GM19467 (cell line): ENCODE measurements around the gene PDS5B.
"Not testable (repeated sequence)": the region's sequence is repeated elsewhere in the genome, so short reads cannot be mapped to it uniquely, and the experiment has no call there.

Experiments
- ATAC-seq: cut with Tn5 transposase; IDR thresholded peaks from one replicate; pipeline ENCODE4 v1.9.1; 2021; ENCODE audit warnings: mild to moderate bottlenecking, moderate library complexity; ENCODE audit not compliant: unreplicated experiment

The PDS5B gene

DNA sequence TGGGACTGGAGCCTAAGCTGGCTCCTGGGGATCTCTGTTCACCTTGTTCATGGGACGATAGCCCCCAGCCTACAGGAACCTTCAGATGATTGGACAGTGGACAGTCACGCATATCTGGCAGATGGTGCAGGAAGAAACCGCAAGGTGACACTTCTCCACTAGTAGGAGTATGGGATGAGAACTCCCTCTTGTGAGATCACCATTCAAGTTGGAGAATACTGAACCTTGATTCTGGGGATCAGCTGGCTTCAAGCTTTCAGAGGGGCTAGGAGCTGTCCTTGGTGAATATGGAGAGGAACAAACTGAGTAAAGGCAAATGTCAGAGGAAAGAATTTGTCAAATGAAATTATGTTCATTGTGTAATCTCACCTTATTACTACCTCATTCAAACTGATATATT, 204.5 kb downstream of the PDS5B start:
- ATAC-seq = no peak

DNA sequence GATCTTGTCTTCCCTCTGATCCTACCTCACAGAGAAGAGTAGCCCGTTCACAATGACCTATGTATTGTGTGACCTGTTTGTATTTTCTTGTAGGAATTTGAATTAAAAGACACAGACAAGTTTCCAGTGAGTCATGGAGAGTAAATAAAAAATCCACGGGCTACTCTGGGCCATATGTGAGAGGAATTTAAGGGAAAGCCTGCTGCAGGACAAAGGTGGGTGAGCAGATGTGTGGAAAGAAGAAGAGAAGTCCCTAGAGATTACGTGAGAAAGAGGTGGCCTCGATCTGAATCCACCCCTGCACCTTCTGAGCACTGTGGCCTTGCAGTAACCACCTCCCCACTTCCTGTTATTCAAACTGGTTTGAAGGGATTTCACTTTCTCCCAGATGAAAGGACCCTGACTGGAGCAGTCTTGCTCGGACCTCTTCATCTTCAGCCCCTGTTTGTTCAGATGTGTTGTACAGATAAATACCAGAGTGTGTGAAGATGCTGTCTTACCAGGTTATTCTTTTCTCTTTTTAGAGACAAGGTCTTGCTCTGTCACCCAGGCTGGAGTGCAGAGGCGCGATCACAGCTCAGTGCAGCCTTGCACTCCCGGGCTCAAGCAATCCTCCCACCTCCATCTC, 205.4 kb downstream of the PDS5B start:
- peak; percentile 82 for ATAC-seq

DNA sequence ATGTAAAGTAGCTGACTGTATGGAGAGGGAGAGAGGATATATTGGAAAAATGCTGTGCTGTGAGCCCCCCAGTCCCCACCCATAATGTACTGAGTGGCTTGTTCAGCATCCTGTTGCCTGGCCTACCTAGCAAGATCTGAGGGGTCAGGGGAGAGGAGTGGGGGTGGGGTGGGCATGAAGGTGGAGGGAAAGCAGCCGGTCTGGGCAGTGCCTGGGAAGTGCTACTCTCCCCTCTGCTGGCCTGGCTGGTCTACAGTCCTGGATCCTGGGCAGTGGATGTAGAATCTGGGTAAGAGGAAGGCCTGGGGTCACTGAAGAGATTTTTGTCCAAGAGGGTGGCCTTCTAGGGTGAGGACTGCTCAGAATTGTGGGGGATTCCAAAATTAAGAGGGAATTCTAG, 210.5 kb downstream of the PDS5B start:
- no peak for ATAC-seq

DNA sequence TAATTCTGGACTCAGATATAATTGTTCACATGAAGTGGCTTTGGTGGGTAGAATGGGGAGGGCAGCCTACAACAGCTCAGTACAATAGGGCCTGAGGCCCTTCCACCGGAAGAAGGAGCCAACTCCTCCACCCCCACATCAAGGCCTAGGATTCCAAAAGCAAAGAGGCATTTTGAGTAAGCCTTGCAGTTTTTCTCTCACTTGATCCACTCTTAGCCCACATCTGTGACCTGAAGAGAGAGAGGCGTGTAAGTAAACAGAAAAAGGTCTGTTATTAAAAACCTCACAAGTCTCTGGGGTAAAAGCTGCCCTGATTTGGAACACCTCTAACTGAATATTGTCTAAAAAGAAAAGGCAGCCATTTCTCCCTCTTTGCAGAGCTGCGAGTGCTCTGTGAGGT, 215.9 kb downstream of the PDS5B start:
- no peak for ATAC-seq

DNA sequence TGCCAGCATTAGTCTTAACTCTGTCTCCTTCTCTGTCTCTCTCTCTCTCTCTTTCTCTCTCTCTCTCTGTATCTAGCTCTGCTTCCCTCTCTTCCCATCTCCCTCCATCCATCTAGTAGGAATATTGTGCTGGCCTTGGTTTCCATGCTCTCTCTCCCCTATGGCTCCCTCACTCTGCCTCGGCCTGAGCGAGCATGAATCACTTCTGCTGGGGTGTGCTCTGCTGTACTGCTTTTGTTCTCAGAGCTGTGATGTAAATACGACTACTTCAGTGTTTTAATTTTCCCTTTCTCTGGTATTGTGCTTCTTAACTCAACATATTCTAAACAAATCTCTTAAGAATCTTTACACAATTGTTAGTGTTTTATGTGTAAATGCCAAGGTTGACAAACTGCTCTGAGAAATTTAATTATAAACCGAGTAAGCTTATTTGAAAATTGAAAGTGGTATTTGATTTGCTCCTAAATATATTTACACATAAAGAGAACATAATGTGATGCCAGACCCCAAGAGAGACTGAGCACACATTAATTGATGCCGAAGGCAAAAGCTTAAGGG, 218.5 kb downstream of the PDS5B start:
- no peak for ATAC-seq

DNA sequence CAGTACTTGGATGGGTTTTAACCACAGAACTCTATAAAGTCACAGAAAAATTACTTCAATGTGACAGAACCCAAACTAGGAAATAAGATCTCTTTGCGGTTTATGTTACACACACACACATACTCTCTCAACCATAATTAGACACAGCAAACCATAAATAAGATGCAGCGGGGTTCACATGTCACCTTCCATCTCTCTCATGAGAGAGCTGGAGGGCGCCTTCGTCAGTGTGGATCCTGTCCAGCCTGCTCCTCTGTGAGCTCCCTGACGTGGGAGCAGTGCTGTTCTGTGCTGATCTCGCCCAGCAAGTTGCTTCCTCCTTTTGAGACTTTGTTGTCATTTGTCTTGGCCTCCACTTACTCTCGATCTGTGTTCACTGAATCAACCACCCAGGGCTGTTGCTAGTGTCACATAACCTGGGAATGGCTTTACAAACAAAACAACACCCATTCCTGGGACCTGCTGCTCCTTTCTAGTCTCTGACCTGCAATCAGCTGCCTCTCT, 225.1 kb downstream of the PDS5B start:
- peak; percentile 83 for ATAC-seq

DNA sequence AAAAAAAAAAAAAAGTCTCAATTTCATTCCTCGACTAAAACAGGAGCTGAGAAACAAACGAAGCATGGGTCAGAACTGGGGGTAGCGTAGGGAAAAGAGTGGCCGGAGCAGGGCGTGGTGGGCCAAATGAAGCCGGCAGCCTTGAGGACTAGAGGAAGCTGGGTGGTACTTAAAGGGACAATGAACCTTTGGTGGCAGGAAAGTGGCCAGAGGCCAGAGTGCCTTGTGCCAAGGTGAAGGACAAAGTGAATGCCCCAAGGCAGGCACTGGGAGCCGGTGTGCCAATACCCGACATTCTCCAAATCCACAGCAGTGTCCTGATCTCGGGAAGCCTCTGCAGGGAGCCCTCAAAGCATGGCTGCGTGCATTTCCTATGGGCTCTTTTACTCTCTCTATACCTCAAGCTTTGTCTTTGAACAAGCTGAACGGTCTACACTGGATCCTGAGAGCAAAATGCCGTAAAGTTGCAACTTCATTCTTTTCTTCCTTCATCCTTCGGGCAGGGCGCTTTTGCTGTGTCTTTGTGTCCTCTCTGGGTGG, 235.0 kb downstream of the PDS5B start:
- ATAC-seq = no peak

DNA sequence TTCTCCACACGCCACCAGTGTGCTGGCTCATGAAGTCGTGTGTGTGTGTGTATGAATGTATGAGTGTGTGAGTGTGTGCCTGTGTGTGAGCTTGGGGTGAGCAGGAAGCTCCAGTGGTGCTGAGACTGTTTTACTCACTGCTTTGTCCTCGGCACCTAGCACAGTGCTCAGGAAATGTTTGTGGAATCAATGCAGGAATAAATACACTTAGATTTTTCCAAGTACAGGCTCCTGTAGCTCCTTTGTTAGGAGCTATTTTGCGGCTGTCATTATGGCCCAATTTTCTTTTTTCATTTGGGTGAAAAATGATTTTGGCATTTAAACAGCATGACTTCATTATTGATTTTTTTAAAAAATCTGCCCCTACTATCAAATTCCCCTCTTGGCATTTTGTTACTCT, 236.5 kb downstream of the PDS5B start:
- no peak for ATAC-seq

DNA sequence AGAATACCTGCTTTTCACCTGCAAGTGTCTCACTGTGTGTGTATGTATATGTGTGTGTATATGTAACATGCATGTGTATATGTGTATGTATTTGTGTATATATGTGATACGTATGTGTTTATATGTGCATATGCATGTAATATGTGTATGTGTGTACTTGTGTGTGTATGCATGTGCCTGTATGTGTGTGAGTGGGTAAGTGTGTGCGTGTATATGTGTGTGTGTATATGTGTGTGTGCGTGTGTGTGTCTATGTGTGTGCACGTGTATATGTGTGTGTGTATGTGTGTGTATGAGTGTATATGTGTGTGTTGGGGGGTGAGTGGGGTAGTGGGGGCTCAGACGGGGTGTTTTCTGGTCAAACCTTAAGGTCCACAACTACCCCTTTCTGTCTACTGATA, 237.3 kb downstream of the PDS5B start:
- ATAC-seq = no peak

DNA sequence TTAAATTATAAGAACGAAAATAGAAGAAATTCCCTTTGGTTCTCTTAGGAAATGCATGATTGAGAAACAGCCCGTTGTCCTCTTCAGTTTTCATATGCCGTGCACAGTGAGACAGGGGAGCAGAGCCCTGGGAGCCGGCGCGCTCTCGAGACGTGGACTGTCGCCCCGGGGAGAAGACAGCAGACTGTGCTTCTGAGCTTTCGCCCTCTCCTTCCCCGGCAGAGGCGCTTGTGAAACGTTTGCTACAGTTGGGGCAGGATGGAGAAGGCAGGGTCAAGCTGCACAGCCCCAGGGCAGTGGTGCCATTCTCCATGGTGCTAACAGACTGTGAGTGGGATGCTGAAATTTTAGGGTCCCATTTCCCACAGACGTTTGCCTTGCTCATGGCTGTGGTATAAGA, 237.8 kb downstream of the PDS5B start:
- ATAC-seq = no peak

DNA sequence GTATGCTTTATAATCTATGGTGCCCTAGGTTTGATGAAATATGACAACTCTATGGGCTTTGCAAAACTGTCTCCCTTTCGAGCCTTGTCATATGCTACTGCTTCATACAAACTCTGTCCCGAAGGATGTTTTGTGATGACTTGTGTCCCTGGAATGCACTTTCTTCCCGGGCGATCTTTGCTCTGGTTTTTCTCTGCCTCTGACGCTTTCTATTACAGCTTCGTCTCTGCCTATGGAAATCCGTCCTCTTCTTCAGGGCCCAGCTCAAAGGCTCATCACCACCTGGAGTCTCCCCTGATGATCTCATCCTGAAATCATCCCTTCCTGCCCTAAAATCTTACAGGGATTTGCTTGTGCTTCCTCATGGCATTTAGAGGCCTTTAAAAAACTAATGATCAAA, 238.4 kb downstream of the PDS5B start:
- ATAC-seq = no peak

DNA sequence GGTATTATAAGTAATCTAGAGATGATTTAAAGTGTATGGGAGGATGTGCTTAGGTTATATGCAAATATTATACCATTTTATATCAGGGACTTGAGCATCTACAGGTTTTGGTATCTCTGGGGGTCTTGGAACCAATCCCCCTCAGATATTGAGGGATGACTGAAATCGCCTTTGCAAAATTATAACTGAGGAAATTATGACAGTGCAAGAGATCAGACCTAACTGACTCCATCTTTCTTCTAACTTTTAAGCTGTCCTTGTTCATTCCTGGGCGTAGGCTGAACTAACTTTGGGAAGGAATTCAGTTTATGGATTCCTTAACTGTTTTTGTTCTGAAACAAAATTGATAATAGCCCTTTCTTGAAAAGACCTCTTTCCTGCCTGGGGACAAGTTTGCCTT, 239.2 kb downstream of the PDS5B start:
- ATAC-seq = no peak

DNA sequence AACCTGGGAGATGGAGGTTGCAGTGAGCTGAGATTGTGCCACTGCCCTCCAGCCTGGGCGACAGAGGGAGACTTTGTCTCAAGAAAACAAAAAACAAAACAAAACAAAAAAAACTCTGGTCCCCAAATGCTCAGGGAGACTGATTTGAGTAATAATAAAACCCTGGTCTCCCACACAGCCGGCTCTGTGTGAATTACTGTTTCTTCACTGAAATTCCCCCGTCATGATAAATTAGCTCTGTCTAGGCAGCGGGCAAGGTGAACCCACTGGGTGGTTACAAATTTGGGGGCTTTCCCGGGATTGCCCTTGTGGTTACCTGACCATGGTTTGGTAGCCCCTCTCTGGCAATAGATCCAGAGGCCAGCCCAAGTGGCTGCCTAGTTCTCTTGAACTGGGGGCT, 240.1 kb downstream of the PDS5B start:
- ATAC-seq = not testable (repeated sequence)
